ENCODE results near the gene ACBD6.
A peak's percentile ranks its signal among the peaks of the same experiment; 100 is the strongest.

ACBD6 gene

GRCh38 chr1:180513531-180513930, 11.2 kb upstream of the ACBD6 start:
- DNase-seq (ENCODE audit: low spot score) (no peak), ATAC-seq (ENCODE audit: low read depth) (no peak)
- H3K4me1 ChIP-seq (ENCODE audit: insufficient read depth, poor library complexity, severe bottlenecking) = peaks cover 6% of the 10 kb centered on the region
- H3K36me3 ChIP-seq (ENCODE audit: low read depth) = no peaks in the 10 kb centered on the region
- no peaks in the 10 kb centered on the region for H3K27me3 ChIP-seq (ENCODE audit: insufficient read depth, poor library complexity, severe bottlenecking)
- no peaks in the 10 kb centered on the region for H3K9me3 ChIP-seq (ENCODE audit: severe bottlenecking)
- no peak overlapping the region for H3K4me3 ChIP-seq (ENCODE audit: severe bottlenecking)
- TF ChIP-seq CTCF (IDR thresholded peaks at IDR 0.05; ENCODE audit: poor library complexity, severe bottlenecking) = no peak
- H3K27ac ChIP-seq (ENCODE audit: poor library complexity, severe bottlenecking) = no peak overlapping the region

- DNase-seq (ENCODE audit: low spot score) (no peak), ATAC-seq (ENCODE audit: low read depth) (no peak)
- no peaks in the 10 kb centered on the region for H3K9me3 ChIP-seq (ENCODE audit: severe bottlenecking)
- H3K36me3 ChIP-seq (ENCODE audit: low read depth) = no peaks in the 10 kb centered on the region
- H3K27ac ChIP-seq (ENCODE audit: poor library complexity, severe bottlenecking) = no peak overlapping the region
- no peaks in the 10 kb centered on the region for H3K4me1 ChIP-seq (ENCODE audit: insufficient read depth, poor library complexity, severe bottlenecking)
- TF ChIP-seq CTCF (IDR thresholded peaks at IDR 0.05; ENCODE audit: poor library complexity, severe bottlenecking) = no peak
- H3K4me3 ChIP-seq (ENCODE audit: severe bottlenecking) = no peak overlapping the region
- H3K27me3 ChIP-seq (ENCODE audit: insufficient read depth, poor library complexity, severe bottlenecking) = no peaks in the 10 kb centered on the region
These were observed 8.5 kb upstream of the ACBD6 start for GRCh38 chr1:180510882-180511281.

- Histone ChIP-seq H3K36me3 (ENCODE audit: low read depth) (no peaks in the 10 kb centered on the region), H3K27ac (ENCODE audit: poor library complexity, severe bottlenecking) (no peak overlapping the region), H3K9me3 (ENCODE audit: severe bottlenecking) (no peaks in the 10 kb centered on the region), H3K4me1 (ENCODE audit: insufficient read depth, poor library complexity, severe bottlenecking) (no peaks in the 10 kb centered on the region), H3K4me3 (ENCODE audit: severe bottlenecking) (no peak overlapping the region), H3K27me3 (ENCODE audit: insufficient read depth, poor library complexity, severe bottlenecking) (no peaks in the 10 kb centered on the region)
- no peak for TF ChIP-seq CTCF (IDR thresholded peaks at IDR 0.05; ENCODE audit: poor library complexity, severe bottlenecking)
- DNase-seq (ENCODE audit: low spot score) (no peak), ATAC-seq (ENCODE audit: low read depth) (no peak)
These were observed 6.3 kb upstream of the ACBD6 start for GRCh38 chr1:180508725-180509097.

- Histone ChIP-seq H3K36me3 (ENCODE audit: low read depth) (no peaks in the 10 kb centered on the region), H3K27ac (ENCODE audit: poor library complexity, severe bottlenecking) (no peak overlapping the region), H3K4me1 (ENCODE audit: insufficient read depth, poor library complexity, severe bottlenecking) (no peaks in the 10 kb centered on the region), H3K9me3 (ENCODE audit: severe bottlenecking) (no peaks in the 10 kb centered on the region), H3K4me3 (ENCODE audit: severe bottlenecking) (no peak overlapping the region), H3K27me3 (ENCODE audit: insufficient read depth, poor library complexity, severe bottlenecking) (no peaks in the 10 kb centered on the region)
- TF ChIP-seq CTCF (IDR thresholded peaks at IDR 0.05; ENCODE audit: poor library complexity, severe bottlenecking) = no peak
- ATAC-seq (ENCODE audit: low read depth) (0 out of 3 replicates have a peak, but pooled peaks have one; percentile 26), DNase-seq (ENCODE audit: low spot score) (no peak)
These were observed 5.7 kb upstream of the ACBD6 start for GRCh38 chr1:180507795-180508724.

All from RWPE2 (cell line).